Activated CD8-positive, alpha-beta memory T cell treated with anti-CD3 and anti-CD28 coated beads, Interleukin-2, amount 50 U/mL, for 48 hours (primary cell): Measurements from ENCODE around the gene ANKMY1.

Experiments used
- DNase-seq: peaks from one replicate; pipeline ENCODE4 v3.0.0-alpha.2; 2020

The ANKMY1 gene

DNA sequence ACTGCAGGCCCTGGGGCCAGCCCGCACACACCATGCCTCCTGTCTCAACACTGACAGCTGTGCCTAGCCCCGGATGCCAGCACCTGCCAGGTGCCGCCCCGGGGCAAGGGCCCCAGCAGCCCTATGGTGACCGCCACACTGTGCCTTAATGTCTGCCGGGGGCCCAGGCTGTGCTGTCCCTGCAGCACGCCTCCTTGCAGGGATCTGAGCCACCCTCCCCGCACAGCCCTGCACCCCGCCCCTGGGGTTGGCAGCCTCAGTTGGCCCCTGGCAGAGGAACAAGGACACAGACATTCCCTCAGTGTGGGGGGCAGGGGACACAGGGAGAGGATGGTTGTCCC lies 20.3 kb upstream of the ANKMY1 start:
- no peak for DNase-seq

DNA sequence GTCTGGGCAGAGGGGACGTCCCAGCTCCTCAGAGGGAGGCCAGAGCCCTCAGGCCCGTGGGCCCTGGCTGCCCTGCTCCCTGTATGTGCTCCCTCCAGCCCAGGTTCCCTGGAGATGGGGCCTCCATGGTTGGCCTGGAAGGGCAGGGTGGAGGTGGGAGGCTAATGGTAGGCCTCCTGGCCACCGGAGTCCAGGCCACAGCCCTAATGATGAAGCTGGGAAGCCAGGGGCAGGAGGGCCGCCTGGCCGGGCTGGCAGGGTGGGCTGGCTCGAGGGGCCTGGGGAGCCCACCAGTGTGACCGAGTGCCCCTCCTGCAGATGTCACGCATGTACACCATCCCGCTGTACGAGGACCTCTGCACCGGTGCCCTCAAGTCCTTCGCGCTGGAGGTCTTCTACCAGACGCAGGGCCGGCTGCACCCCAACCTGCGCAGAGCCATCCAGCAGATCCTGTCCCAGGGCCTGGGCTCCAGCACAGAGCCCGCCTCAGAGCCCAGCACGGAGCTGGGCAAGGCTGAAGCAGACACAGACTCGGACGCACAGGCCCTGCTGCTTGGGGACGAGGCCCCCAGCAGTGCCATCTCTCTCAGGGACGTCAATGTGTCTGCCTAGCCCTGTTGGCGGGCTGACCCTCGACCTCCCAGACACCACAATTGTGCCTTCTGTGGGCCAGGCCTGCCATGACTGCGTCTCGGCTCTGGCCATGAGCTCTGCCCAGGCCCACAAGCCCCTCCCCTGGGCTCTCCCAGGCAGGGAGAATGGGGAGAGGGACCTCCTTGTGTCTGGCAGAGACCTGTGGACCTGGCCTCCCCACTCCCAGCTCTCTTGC lies 19.7 kb upstream of the ANKMY1 start:
- DNase-seq: no peak

- DNase-seq: no peak
Observed at GRCh38 chr2:240576436-240577205, 18.8 kb upstream of the ANKMY1 start.

- no peak for DNase-seq
Observed at GRCh38 chr2:240576036-240576435, 18.2 kb upstream of the ANKMY1 start.

- DNase-seq: no peak
Observed at GRCh38 chr2:240575101-240575965, 17.5 kb upstream of the ANKMY1 start.

GRCh38 chr2:240574386-240575100 lies 16.8 kb upstream of the ANKMY1 start:
- DNase-seq: no peak

- DNase-seq: no peak
Observed at GRCh38 chr2:240573516-240574385, 16.0 kb upstream of the ANKMY1 start.

GRCh38 chr2:240573071-240573515 lies 15.3 kb upstream of the ANKMY1 start:
- no peak for DNase-seq

- no peak for DNase-seq
Observed at GRCh38 chr2:240572141-240573031, 14.6 kb upstream of the ANKMY1 start.

- no peak for DNase-seq
Observed at GRCh38 chr2:240571314-240571973, 13.7 kb upstream of the ANKMY1 start.

GRCh38 chr2:240570531-240571313 lies 12.9 kb upstream of the ANKMY1 start:
- DNase-seq: no peak

GRCh38 chr2:240569998-240570530 lies 12.3 kb upstream of the ANKMY1 start:
- DNase-seq: peak; percentile 50

DNA sequence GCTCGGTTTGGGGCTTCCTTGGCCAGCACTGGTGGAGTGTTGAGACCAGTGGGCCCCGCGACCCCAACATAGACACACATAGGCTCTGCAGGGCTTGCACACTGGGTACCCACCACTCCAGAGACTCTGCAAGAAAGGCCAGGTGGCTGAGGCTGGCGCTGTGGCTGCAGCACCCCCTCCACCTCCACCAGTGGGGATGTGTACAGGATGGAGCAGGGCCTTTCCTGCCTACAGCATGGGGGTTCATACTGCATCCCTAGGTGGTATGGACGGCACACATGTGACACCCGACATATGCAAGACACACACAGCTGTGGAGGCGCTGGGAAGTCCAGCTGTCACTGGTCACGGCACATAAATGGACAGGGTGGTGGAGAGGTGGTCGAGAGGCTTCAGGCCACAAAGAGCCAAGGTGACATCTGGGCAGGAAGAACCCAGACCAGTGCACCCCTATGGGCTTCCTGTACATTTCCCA lies 11.8 kb upstream of the ANKMY1 start:
- peak; percentile 61 for DNase-seq

GRCh38 chr2:240568678-240569522 lies 11.1 kb upstream of the ANKMY1 start:
- peak; percentile 70 for DNase-seq

GRCh38 chr2:240567872-240568677 lies 10.3 kb upstream of the ANKMY1 start, which contains the start of gene RNPEPL1:
Gene RNPEPL1, plus strand, starts transcription at chr2:240568484. Its CDS starts 103 bp downstream, at chr2:240568587.
- peak; percentile 78 for DNase-seq

GRCh38 chr2:240567137-240567871 lies 9.5 kb upstream of the ANKMY1 start:
- peak; percentile 66 for DNase-seq
